ENCODE measurements around the gene GATD1.

GATD1 gene

GRCh38 chr11:804599-804964, 27.3 kb upstream of the GATD1 start:
- TF ChIP-seq GATA3 (IDR thresholded peaks at IDR 0.05; ENCODE audit: low read depth, low read length): no peak
- TF ChIP-seq GATA2 (IDR thresholded peaks at IDR 0.05; ENCODE audit: low read depth, low read length): no peak

- TF ChIP-seq GATA2 (IDR thresholded peaks at IDR 0.05; ENCODE audit: low read depth, low read length): no peak
- TF ChIP-seq GATA3 (IDR thresholded peaks at IDR 0.05; ENCODE audit: low read depth, low read length): no peak
Observed at GRCh38 chr11:803770-804598, 26.7 kb upstream of the GATD1 start.

GRCh38 chr11:803467-803742, 26.1 kb upstream of the GATD1 start:
- no peak for TF ChIP-seq GATA3 (IDR thresholded peaks at IDR 0.05; ENCODE audit: low read depth, low read length)
- no peak for TF ChIP-seq GATA2 (IDR thresholded peaks at IDR 0.05; ENCODE audit: low read depth, low read length)

GRCh38 chr11:802693-803466, 25.6 kb upstream of the GATD1 start:
- TF ChIP-seq GATA2 (IDR thresholded peaks at IDR 0.05; ENCODE audit: low read depth, low read length) (no peak), GATA3 (IDR thresholded peaks at IDR 0.05; ENCODE audit: low read depth, low read length) (no peak)

DNA sequence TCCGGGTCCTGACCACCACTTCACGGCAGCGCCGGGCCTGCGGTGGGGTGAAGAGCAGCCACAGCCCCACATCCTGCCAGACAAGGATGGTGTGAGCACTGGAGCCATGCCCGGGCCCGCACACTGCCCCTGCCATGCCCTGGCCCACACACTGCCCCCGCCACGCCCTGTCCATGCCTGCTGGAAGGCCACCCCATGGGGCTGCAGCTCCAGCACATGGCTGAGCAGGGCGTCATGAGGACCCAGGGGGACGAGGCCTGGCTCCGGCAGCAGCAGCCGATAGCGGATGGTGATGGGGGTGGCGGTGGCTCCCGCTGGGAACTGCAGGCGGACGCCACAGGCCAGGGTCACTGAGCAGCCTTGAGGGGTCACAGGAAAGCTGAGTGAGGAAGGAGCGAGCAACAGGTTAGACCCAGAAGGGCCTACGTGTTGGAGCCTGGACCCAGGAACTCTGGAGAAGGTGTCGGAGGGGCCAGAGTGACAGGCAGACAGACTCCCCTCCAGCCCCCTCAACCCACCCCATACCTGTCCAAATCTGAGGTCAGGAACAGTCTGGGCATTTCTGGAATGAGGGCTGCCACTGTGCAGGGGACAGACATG, 24.8 kb upstream of the GATD1 start:
- TF ChIP-seq GATA3 (IDR thresholded peaks at IDR 0.05; ENCODE audit: low read depth, low read length) (no peak), GATA2 (IDR thresholded peaks at IDR 0.05; ENCODE audit: low read depth, low read length) (no peak)

- no peak for TF ChIP-seq GATA3 (IDR thresholded peaks at IDR 0.05; ENCODE audit: low read depth, low read length)
- TF ChIP-seq GATA2 (IDR thresholded peaks at IDR 0.05; ENCODE audit: low read depth, low read length): no peak
Observed at GRCh38 chr11:801097-801780, 24.0 kb upstream of the GATD1 start.

DNA sequence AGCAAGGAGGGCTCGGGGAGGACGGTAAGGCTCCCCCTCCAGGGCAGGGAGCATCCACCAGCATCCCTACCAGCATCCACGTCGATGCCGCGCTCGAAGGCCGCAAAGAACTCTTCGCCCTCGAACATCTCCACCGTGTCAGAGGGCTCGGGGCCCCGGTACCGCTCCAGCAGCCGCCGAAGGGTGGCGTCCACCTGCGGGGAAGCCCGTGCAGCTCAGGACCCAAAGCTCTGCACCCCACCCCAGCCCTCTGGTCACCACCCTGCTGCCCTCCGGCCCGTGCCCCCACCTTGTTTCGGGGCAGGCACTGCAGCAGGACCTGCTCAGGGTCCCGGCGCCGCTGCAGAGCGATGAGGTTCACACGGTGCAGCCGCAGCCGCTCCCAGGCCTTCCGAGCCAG, 23.2 kb upstream of the GATD1 start:
- TF ChIP-seq GATA3 (IDR thresholded peaks at IDR 0.05; ENCODE audit: low read depth, low read length): no peak
- TF ChIP-seq GATA2 (IDR thresholded peaks at IDR 0.05; ENCODE audit: low read depth, low read length): no peak

GRCh38 chr11:799641-800316, 22.5 kb upstream of the GATD1 start:
- no peak for TF ChIP-seq GATA3 (IDR thresholded peaks at IDR 0.05; ENCODE audit: low read depth, low read length)
- no peak for TF ChIP-seq GATA2 (IDR thresholded peaks at IDR 0.05; ENCODE audit: low read depth, low read length)

GRCh38 chr11:798093-798713, 20.9 kb upstream of the GATD1 start, which contains the start of gene SLC25A22:
Gene SLC25A22 (minus strand): TSS chr11:798281. CDS start chr11:795006, 3,275 bp downstream.
- TF ChIP-seq GATA3 (IDR thresholded peaks at IDR 0.05; ENCODE audit: low read depth, low read length): no peak
- no peak for TF ChIP-seq GATA2 (IDR thresholded peaks at IDR 0.05; ENCODE audit: low read depth, low read length)

DNA sequence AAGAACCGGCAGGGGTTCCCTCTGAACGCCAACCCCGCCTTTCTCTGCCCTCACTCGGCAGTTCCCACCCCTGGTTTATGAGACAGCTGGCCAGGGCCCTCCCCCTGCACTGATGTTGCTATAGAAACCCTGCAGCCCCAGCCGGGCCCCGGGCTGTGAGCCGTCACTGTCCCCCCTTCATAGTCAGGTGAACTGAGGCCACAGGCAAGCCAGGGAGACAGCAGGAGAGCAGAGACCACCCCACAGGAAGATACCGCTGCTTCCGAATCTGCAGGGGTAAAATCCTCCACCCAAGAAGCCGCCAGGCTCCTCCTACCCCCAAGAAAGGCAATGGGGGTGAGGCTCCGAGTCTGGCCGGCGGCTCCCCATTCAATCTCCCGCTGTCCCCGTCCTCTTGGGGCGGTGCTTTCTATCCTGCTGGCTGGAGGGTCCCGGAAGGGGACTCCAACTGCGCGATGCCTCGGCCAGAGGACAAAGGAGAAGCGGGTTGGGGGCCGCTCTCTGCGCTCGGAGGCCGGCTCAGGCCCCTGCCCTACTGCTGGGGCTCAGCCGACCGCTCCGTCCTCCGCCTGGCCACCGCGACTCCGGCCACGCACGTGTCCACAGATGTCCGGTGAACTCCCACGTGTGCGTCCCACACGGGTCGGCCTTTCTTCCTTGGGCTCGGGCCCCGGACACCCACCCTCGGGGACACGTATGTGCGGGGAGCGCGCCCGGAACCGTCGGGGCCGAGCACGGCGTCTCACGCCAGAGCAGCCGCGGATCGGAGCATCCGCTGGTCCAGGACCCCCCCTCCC, 20.2 kb upstream of the GATD1 start:
- TF ChIP-seq GATA2 (IDR thresholded peaks at IDR 0.05; ENCODE audit: low read depth, low read length): no peak
- TF ChIP-seq GATA3 (IDR thresholded peaks at IDR 0.05; ENCODE audit: low read depth, low read length): no peak

- TF ChIP-seq GATA2 (IDR thresholded peaks at IDR 0.05; ENCODE audit: low read depth, low read length) (no peak), GATA3 (IDR thresholded peaks at IDR 0.05; ENCODE audit: low read depth, low read length) (no peak)
Observed at GRCh38 chr11:796565-797295, 19.4 kb upstream of the GATD1 start.

Measured in SH-SY5Y (cell line).